Stimulated activated CD8-positive, alpha-beta memory T cell treated with anti-CD3 and anti-CD28 coated beads, Interleukin-12 subunit alpha, Interleukin-12 subunit beta, amount 100 ng/mL, for 1 hour (primary cell): ENCODE measurements around the gene FXYD3.
"Not testable (repeated sequence)": the region's sequence is repeated elsewhere in the genome, so short reads cannot be mapped to it uniquely, and the experiment has no call there.

Experiments
- DNase-seq: peaks from one replicate; pipeline ENCODE4 v3.0.0-alpha.2; 2020; ENCODE audit warnings: low read depth

FXYD3 gene

DNA sequence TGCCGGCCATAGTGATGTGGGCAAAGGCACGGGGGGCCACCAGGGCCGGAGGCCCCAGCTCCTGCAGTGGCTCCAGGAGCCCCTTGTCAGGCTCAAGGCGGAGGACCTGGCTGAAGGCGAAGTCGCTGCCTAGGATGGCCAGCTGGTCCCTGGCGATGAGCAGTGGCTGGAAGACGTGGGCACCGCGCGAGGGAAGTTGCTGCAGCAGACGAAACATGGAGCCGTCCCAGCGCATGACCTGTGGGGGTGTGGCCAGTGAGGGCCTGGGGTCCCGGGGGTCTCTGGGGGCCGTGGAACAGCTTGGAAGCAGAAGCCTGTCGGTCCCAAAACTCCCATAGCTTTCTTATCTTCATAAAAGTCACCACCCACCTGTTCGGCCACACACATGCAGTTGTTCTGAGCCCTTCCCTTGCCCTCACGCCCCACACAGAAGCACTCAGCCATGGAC, 9.7 kb downstream of the FXYD3 start:
- DNase-seq = no peak

DNA sequence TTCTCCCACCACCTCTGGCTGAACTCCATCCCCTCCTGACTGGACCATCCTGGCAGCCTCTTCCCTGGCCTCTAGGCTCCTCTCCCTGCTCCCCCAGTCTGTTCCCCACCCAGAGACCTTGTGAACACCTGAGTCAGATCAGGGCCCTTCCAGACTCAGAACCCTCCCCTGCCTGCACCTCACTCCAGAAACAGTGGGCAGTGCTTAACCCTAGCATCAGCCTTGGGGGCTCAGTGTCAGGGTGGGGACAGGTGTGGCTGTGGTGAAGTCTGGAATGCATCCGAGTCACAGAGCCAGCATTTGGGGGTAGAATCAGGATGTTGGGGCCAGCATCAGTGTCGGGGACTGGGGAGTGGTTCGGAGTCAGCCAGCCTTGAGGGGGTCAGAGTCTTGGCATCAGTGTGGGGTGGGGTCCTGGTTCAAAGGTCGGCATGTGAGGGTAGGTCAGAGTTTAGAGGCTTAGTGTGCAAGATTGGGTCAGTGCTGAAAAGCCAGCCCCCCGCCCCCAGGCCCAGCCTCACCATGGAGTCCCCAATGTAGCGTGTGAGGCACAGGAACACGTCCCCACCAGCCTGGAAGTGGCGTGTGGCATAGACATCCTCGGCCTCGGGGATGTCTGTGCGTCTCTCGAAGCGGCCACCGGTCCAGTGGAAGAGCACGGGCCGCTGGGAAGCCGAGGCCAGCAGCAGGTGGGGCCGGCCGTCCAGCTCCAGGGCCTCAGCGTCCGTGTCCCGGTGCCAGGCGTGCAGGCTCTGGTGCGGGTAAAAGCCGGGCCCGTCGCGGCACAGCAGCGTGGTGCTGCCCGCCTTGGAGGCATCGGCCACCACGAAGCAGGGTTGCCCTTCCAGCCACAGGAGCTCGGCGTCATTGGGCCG, 10.4 kb downstream of the FXYD3 start:
- no peak for DNase-seq

DNA sequence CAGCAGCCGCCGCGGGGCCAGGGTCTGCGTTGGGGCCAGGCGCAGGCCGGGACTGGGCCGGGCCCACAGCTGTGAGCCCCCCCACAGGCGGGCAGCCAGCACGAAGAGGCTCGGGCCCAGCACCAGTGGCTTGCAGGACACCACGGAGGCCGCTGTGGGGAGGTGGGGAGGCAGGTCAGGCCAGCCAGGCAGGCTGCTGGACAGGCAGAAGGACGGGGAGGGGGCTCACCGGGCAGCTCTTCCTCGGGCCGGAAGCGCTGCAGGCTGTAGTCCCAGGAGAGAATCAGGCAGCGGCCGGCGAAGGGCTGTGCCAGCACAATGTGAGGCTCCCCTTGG, 11.0 kb downstream of the FXYD3 start:
- no peak for DNase-seq

DNA sequence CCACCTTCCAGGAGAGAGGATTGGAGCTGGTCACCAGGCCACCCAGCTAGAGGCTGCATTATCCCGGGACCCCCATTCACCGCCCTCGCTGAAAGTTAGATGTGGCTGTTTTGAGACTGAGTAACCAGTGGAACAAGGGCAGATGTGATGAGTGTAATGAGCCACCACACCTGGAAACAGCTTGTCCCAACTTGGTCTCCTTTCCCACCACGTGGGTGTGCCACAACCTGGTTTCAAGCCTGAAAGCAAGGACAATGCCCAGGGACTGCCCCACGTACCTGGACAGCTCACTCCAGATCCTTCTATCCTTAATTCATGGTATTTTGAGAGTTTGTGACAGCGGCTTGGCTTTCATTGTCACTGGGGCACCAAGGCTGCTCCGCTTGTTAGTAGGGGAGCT, 12.2 kb downstream of the FXYD3 start:
- no peak for DNase-seq

DNA sequence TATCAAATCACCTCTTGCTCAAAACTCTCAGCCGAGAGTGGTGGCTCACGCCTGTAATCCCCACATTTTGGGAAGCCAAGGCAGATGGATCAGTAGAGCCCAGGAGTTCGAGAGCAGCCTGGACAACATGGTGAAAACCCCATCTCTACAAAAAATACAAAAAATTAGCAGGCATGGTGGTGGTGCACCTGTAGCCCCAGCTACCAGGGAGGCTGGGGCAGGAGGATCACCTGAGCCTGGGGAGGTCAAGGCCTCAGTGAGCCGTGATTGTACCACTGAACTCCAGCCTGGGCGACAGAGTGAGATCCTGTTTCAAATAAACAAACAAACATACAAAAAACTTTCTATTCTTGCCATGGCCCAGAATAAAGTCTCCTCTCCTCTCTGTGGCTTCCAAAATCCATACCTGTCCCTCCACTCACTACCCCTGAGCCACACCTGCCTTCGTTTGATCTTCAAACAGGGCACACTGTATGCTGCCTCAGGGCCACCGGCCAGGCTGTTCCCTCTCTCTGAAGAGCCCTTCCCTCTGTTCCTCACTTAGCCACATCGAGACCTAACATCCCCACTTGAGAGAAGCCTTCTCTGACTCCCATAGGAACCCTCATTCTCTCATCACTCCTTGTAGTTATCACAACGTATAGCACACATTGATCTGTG, 12.9 kb downstream of the FXYD3 start:
- no peak for DNase-seq

DNA sequence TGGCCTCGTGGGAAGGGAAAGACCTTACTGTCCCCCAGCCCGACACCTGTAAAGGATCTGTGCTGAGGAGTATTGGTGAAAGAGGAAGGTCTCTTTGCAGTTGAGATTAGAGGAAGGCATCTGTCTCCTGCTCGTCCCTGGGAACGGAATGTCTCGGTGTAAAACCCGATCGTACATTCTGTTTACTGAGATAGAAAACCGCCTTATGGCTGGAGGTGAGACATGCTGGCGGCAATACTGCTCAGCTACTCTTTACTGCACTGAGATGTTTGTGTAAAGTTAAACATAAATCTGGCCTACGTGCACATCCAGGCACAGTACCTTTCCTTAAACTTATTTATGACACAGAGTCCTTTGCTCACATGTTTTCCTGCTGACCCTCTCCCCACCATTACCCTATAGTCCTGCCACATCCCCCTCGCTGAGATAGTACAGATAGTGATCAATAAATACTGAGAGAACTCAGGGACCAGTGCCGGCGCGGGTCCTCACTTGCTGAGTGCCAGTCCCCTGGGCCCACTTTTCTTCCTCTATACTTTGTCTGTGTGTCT, 14.2 kb downstream of the FXYD3 start:
- not testable (repeated sequence) for DNase-seq

DNA sequence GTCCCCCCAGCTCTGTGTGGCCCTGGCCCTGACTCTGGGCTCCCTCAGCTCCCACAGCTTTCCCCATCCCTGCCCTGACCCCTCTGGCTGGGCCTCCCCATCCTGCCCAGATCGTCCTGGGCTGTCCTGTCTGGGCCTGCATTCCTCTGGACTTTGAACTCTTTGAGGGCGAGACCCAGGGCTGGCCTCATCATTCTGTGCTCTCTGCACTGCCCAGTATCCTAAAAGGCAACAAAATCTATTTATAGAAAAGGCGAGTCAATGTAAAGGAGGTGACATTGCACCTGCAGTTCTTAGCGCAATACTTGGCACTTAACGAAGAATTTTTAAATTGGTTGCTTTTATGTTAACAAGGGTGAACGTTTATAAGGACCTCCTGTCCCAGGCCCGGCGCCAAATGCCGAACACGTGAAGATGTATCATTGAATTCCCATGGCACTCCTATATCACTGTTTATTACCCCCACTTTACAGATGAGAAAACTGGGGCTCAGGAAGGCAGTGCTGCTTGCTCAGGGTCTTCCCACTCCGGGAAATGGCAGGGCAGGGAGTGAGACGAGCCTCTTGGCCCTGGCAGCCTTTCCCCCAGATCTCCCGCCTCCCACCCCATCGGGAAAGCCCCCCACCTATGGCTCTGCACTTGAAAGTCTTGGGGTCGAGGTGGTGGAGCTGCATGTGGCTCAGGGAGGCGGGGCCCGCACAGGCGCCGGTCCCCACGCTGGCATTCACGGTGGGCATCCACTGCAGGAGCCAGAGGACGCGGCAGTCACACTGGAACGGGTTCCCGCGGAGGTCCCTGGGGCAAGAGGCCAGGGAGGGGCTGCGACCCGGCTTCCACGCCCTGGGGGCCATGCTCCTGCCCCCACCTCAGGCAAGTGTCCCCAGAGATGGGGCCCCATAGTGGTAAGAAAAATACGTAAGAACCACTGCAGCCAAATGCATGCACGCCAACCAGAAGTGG, 15.4 kb downstream of the FXYD3 start:
- no peak for DNase-seq

DNA sequence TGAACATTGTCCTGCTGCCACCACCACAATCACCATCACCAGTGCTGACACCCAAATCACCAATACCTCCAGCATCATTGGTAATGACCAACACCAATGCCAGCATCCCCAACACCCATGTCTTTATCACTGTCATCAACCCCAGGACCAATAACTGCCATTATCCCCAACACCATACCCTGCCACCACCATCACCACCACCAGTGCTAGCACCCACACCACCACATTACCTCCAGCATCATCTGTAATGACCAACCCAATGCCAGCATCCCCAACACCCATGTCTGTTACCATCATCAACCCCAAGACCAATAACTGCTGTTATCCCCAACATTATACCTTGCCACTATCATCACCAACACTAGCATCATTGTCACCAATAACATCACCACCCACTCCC, 16.6 kb downstream of the FXYD3 start:
- DNase-seq = no peak

DNA sequence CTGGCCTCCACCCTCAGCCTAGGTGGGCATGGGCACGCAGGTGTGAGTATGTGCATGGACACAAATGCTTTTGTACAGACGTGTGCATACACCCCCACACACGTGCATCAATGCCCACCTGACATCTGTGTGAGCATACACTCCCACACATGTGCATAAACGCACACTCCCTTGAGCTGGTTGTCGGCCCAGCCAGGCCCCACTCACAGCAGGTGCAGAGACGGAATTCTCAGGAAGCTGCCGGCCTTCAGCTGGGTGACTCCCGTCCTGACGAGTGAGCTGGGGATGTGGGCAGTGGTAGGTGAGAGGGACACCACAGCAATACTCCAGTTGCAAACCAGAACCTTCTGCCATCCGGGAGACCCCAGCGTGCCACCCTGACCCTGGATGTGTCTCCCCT, 18.2 kb downstream of the FXYD3 start:
- no peak for DNase-seq

DNA sequence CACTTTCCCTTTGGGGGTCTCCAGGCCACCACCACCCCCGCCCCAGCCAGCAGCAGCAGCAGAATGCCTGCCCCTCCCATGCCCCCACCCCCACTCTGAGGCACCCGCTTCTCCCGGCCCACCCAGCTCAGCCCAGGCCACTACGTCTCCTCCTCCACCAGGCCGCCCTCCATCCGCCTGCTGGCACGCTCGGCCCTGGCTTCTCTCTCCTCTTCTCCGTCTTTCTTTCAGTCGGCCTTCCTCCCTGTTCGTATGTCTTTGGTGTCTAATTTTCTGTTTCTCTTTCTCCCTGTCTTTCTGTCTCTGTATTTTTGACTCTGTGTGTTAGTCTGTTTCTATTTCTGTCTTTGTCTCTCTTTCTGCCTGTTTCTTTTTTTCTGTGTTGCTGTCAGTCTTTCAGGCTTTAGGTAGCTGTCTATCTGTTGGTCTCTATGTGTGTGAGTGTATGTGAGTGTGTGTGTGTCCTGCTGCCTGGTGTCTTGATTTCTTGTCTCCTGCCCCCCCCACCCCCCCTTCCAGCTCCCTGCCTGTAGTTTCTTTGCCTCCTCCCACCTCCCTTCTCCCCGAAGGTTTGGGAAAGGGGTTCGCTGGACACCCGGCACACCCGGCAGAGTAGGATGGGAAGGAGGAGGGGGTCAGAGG, 19.1 kb downstream of the FXYD3 start, which contains the start of gene LGI4:
Gene LGI4 (minus strand): TSS at position 459 of the 642 bp plus-strand sequence. CDS start 379 bp downstream, at position 80.
- DNase-seq = no peak

DNA sequence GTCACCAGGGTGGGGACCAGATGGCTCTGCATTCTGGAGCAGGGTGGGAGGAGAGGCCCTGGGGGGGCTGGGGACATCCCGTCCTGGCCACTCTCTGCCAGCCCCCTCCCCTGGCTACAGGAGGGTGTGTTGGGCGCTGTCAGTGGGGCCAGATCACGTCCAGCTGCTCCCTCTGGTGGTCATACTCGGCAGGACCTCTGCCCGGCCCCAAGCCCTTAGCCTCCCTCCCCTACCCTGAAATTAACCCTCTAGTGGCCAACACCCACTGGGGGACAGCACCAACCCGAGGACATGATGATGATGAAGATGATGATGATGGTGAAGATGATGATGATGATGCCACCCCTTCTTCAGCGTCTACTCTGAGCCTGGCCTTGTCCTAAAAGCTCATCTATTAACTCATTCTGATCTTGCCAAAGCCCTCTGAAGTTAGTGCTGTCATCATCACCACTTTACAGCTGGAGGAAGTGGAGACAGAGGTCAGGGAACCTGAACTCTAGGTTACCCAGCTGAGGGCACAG, 19.8 kb downstream of the FXYD3 start:
- DNase-seq = peak; percentile 41

DNA sequence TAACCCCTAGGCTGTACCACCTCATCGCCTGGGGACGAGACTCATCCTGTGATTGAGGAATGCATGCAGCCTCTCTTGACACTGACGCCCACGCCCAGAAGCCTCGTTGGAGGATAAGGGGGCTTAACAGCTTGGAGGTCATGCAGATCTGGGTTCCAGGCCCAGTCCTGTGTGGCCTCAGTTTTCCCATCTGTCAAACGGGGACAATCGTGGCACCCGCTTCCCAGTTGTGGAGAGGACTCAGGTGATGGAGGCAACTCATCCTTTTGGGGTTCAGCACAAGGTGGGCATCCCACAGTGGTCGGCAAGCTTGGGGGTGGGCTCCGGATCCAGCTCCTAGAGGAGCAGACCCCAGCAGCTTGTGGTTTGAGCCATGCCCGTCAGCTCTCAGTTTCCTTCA, 20.6 kb downstream of the FXYD3 start:
- DNase-seq = no peak

DNA sequence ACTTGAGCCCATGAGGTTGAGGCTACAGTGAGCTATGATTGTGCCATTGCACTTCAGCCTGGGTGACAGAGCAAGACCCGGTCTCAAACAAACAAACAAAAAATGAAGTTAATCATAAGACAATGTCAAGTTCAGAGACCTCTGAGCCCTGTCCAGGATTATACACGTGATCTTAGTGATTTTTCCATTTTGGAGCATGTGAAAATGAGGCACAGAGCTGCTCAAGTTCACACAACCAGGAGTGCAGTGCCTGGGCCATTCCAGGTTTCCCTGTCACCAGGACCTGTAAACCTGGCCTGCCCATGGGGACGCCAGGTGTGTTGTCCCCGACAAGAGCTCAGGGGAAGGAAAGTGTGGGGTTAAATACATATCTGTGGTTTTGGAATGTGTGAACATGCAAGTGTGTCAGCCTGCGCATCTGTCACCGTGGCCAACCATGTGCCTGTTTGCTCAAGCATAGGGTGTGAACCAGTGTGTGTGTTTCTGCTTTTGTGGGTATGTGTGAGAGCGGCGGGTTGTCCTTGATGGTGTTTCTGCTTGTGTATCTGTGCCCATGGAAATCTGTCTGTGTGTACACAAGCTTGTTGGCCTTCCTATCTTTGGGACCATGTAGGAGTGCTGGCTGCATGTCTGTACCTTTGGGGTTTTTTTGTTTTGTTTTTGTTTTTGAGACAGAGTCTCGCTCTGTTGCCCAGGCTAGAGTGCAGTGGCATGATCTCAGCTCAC, 21.5 kb downstream of the FXYD3 start:
- DNase-seq = no peak

DNA sequence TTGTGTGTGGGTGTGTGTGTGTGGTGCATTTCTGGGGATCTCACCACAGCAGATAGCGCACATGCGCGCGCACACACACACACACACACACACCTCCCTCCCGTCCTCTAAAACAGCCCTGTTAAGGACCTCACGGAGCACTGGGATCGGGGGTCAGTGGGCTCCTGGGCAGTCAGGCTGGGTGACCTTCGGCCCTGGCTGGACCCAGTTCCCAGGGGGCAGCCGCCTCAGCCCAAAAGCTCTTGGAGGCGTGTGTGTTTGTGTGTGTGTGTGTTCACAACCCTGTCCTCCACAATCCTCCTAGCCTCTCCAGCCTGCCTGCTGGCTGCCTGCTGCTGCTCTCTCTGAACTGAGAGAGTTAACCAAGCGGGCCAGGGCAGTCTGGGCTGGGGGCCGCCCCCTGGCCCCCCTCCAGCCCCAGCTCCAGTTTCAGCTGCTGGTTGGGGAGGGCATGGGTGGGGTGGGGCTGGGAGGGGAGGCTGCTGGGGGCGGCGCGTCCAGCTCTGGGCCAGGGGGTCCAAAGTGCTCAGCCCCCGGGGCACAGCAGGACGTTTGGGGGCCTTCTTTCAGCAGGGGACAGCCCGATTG, 22.8 kb downstream of the FXYD3 start, which contains the start of gene FXYD1:
Gene FXYD1 (plus strand): TSS at position 520 of the 588 bp plus-strand sequence. CDS start 1,256 bp downstream, outside the sequence.
- DNase-seq = no peak

DNA sequence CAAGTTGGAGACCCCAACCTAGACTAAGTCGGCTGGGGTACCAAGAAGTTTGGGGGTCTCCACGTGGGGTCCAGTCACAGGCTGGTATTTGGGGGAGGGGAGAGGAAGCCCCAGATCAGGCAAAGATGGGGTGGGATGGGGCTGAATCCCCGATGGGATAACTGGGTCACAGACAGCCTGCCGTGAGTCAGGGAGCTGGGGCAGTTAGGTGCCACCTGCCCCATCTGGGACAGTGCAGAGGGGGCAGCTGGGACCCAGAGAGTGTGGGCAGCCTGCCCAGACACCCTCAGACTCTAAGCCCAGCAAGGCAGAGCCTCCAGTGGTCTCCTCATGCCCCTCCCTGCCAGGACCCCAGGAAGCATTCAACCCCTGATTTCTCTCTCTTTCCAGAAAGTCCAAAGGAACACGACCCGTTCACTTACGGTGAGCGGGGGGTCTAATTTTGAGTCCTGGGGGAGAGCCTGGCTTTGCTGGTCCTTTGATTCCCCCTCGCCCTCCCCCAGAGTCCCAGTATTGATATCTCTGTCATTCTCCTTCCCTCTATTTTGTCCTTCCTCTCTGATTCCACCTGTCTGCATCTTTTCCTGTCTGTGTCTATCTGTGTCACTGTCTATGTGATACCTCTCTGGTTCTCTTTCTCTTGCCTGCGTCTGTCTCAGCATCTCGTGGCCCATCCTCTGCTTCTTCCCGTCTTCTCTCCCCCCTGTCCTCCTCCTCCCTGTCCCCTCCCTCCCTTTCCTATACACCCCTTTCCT, 24.8 kb downstream of the FXYD3 start:
- no peak for DNase-seq

DNA sequence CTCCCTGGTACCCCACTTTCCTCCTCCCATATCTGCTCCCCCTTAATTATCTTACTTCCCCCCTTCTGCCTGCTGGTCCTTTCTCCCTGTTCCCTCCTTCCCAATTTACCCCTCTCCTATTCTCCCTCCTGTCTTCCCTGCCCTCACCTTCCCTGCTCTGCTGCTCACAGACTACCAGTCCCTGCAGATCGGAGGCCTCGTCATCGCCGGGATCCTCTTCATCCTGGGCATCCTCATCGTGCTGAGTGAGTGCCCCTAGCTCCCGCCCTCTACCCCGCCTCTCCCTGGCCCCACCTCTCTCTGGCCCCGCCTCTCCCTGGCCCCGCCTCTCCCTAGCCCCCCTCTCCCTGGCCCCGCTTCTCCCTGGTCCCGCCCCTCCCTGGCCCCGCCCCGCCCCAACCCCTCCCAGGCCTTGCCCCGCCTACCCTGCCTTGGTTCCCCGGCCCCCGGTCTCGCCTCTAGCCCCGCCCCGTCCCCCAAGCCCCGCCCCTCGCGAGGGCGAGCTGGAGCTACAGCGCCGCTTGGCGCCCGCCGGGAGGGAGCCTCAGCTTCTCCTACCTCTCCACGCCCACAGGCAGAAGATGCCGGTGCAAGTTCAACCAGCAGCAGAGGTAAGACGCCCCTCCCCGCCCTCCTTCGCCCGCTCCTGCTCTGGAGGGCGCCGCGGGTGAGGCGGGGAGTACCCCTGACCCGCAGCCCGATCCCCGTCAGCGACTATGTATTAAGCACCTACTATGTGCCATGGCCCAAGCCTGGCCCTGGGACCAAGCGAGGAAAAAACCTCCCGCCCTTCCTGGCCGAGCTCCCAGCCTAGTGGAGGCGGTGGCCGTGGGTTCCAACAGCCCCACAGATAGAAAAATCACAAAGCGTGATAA, 25.6 kb downstream of the FXYD3 start:
- peak; percentile 92 for DNase-seq

DNA sequence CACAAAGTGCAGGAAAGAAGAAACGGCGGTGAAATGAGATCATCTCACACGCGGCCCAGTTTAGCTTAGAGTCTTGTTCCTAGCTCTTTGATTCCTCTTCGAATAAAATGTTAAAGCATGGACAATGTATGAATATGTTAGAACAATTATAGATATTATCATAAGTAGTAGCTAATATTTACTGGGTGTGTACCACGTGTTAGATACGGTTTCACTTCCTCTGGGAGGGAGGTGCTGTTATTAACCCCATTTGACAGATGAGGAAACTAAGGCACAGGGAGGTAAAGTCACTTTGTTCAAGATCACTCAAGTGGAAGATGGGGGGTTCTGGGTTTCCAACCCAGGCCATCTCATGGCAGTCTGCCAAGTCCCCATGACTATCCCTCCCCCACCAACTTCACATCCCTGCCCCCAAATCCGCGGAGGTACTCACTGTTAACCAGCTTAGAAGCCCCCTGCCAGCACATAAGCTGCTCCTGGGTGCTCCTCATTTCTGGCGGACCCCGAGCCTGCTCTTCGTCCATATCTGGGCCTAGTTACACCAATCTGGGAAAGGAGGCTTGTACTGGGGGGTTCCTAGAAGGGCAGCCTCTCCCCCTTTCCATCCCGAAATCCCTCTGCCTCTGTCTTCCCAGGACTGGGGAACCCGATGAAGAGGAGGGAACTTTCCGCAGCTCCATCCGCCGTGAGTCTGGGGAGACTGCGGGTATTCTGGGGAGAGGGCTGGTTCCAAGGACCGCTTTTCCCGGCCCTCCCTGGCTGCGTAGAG, 26.4 kb downstream of the FXYD3 start:
- DNase-seq = no peak
